SK-N-MC (cell line): ENCODE results near the gene MIOX.

Source experiments
- DNase-seq: peaks from one replicate; pipeline ENCODE4 v3.0.0-alpha.2; 2011; ENCODE audit warnings: low read depth, low spot score
- H3K27ac ChIP-seq: fragments of 200-600 bp; sonication (generic); 2 replicates; pipeline ENCODE4 v1.5.1; 2016; ENCODE audit warnings: mixed run types
- H3K36me3 ChIP-seq: fragments of 200-600 bp; sonication (generic); 2 replicates; pipeline ENCODE4 v1.6.1; 2017; ENCODE audit warnings: antibody characterized with exemption, low read length, mixed read lengths; ENCODE audit not compliant: insufficient read depth
- H3K4me3 ChIP-seq: fragments of 200-600 bp; sonication (generic); 2 replicates; pipeline ENCODE4 v1.5.1; 2016
- H3K9ac ChIP-seq: fragments of 200-600 bp; sonication (generic); 2 replicates; pipeline ENCODE4 v1.8.0; 2017; ENCODE audit warnings: mixed run types, mixed read lengths; ENCODE audit not compliant: insufficient read length
- H3K9me3 ChIP-seq: fragments of 200-600 bp; sonication (generic); 2 replicates; pipeline ENCODE4 v1.6.1; 2017; ENCODE audit warnings: low read depth, mild to moderate bottlenecking, antibody characterized with exemption, low read length, moderate library complexity, mixed read lengths
- EZH2 ChIP-seq: fragments of 200-600 bp; sonication (generic); IDR thresholded peaks from one replicate; pipeline ENCODE4 v1.6.1; 2017; ENCODE audit warnings: antibody characterized with exemption
- FOXP2 ChIP-seq: optimal IDR thresholded peaks from 2 replicates; pipeline ENCODE3; 2011; ENCODE audit warnings: mild to moderate bottlenecking, moderate library complexity; ENCODE audit not compliant: insufficient read depth; ENCODE audit errors: extremely low read length, control extremely low read depth
- POLR2AphosphoS5 ChIP-seq: IDR thresholded peaks from 2 replicates; pipeline ENCODE4 v1.6.1; 2012; ENCODE audit warnings: mild to moderate bottlenecking, low read depth, low read length, borderline replicate concordance

MIOX gene

DNA sequence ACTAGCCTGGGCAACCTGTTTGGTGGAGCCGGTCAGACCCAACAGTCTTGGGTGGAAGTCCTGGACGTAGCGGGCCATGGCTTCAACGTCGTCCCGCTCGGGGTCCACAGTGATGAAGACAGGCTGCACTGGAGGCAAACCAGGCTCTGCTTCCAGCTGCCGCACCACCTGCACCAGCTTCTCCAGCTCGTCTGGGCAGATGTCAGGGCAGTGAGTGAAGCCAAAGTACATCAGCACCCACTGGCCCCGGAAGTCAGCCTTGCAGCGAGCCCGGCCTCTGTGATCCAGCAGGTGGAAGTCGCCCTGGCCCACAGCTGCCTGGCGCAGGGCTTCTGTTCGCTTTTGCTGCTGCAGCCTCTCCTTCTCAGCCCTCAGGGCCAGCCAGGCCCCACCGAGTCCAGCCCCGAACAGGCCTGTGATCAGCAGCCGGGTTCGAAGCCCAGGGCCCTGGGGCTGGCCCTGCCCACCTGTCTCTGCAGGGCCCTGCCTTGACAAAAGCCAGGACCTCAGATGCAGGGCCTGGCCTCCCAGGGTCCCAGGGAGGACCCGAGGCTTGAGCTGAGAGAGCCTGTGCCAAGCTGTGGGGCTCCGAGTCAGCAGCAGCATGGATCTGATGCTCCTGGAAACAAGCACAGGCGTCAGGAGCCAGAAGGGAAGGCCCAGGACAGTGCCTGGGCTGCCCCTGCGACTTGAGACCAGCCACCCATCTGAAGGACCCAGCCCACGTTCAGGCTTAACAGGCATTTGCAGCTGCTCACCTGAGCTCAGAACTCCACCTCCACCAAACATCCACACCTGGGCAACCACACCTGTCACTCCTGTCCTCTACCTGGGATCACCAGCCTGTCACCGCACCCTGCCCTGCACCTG, 37.4 kb downstream of the MIOX start:
- Histone ChIP-seq H3K9ac (peak overlapping the region; percentile 90), H3K27ac (no peak overlapping the region), H3K36me3 (peaks cover 23% of the 10 kb centered on the region), H3K9me3 (no peaks in the 10 kb centered on the region), H3K4me3 (peak overlapping the region; percentile 84)
- TF ChIP-seq EZH2 (no peak), POLR2AphosphoS5 (no peak; the same call in none of the 2 replicates), FOXP2 (no peak)
- no peak for DNase-seq

DNA sequence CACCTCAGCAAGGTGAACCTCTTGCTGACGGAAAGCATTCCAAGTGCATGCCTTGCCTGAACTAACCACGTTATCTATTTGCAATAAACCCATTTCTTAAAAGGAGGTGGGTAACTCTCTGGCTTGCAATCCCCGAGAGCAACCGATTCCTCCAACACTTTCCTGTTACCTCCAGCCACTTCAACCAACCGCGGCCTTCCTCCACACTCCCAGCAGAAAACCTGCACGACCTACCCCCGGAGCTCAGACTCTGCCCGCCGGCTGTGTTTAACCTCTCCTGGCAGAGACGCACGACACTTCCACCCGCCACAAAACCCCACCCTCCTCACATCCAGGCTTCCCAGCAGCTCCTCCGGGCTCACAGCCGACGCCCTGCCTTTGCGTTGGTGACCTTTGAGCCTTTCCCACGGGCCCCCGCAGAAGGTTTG, 38.0 kb downstream of the MIOX start:
- Histone ChIP-seq H3K27ac (peak overlapping the region; percentile 34), H3K4me3 (peak overlapping the region; percentile 84), H3K9me3 (no peaks in the 10 kb centered on the region), H3K9ac (peak overlapping the region; percentile 90), H3K36me3 (peaks cover 18% of the 10 kb centered on the region; the same call in 1 of the 2 replicates)
- DNase-seq: no peak
- TF ChIP-seq FOXP2 (no peak), POLR2AphosphoS5 (no peak), EZH2 (no peak)

GRCh38 chr22:50525104-50525857, 38.6 kb downstream of the MIOX start, which contains the start of gene SCO2:
Gene SCO2, minus strand, starts transcription at chr22:50525598. Its CDS starts 1,187 bp downstream, at chr22:50524411.
- peak; percentile 92 for TF ChIP-seq POLR2AphosphoS5
- no peak for TF ChIP-seq EZH2
- H3K4me3 ChIP-seq: peak within 1 kb of the TSS; percentile 84
- peak within 1 kb of the TSS; percentile 89 for H3K27ac ChIP-seq
- H3K9ac ChIP-seq: peak within 1 kb of the TSS; percentile 90
- H3K9me3 ChIP-seq: no peaks in the 10 kb centered on the region
- peak; percentile 77 for DNase-seq
- peaks cover 18% of the 10 kb centered on the region; the same call in 1 of the 2 replicates for H3K36me3 ChIP-seq

- peaks cover 16% of the 10 kb centered on the region; the same call in 1 of the 2 replicates for H3K36me3 ChIP-seq
- DNase-seq: no peak
- H3K9ac ChIP-seq: peak overlapping the region; percentile 79
- no peaks in the 10 kb centered on the region for H3K9me3 ChIP-seq
- peak overlapping the region; percentile 89 for H3K27ac ChIP-seq
- peak overlapping the region; percentile 84 for H3K4me3 ChIP-seq
- no peak for TF ChIP-seq EZH2
- no peak for TF ChIP-seq FOXP2
- no peak for TF ChIP-seq POLR2AphosphoS5
Observed at GRCh38 chr22:50525858-50526107, 39.1 kb downstream of the MIOX start.

- H3K9me3 ChIP-seq: no peaks in the 10 kb centered on the region
- peaks cover 11% of the 10 kb centered on the region; the same call in 1 of the 2 replicates for H3K36me3 ChIP-seq
- no peak for DNase-seq
- H3K4me3 ChIP-seq: peak overlapping the region; percentile 84
- peak overlapping the region; percentile 89 for H3K27ac ChIP-seq
- H3K9ac ChIP-seq: peak overlapping the region; percentile 79
- no peak for TF ChIP-seq FOXP2
- no peak for TF ChIP-seq EZH2
- no peak; the same call in 1 of the 2 replicates for TF ChIP-seq POLR2AphosphoS5
Observed at GRCh38 chr22:50526108-50526833, 39.6 kb downstream of the MIOX start.

DNA sequence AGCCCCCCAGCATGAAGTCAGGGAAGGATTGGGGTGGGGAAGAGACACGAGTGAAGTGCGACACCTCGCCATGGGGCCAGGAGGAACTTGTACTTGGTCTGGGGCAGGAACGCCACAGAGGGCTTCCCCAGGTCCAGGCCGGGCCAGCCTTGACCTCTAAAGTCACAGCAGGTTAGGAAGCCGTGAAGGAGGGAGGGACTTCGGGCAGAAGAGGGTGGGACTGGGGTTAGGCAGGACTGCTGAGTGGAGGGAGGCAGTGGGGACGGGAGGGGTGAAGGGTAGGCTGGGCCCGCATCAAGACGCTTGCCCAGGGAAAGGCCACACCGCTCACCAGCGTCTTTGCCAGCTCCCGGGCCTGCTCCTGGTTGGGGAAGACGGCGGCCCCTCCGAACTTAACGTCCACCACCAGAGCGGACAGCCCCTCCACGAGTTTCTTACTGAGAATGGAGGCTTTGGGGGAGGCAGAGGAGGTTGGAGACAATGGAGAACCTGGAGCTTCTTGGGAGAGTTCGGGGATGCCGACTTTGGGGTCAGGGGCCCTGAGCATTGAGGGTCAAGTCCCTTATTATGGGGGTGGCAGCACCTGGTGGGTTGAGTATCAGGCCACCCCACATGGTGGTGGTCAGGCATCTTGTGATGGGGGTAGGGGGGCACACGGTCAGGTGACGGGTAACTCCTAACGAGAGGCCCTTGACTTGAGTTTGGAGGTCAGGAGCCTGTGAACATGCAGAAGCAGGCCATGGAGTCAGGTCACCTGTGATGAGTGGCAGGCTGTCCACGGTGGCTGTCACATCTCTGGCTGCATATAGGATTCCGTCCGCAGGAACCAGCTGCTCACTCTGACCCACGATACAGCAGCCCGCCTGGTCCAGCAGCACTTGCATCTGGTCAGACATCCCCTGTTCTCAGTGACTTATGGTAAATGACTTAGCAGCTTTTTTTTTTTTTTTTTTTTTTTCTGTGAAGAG, 40.5 kb downstream of the MIOX start:
- no peak for DNase-seq
- TF ChIP-seq FOXP2 (no peak), EZH2 (no peak), POLR2AphosphoS5 (no peak; the same call in 1 of the 2 replicates)
- Histone ChIP-seq H3K9ac (peak overlapping the region; percentile 79), H3K36me3 (peaks cover 11% of the 10 kb centered on the region; the same call in 1 of the 2 replicates), H3K9me3 (no peaks in the 10 kb centered on the region), H3K4me3 (peak overlapping the region; percentile 84), H3K27ac (0 out of 2 replicates have a peak overlapping the region, but pooled peaks have one; percentile 89)
